Karpas-422 (cell line): ENCODE data around the gene PDPR. TPM values are rescaled to one million over a fixed set of nuclear protein-coding genes. Genes with fewer than 3 reads are reported as not detected.
A peak's percentile ranks its signal among the peaks of the same experiment; 100 is the strongest.
"Not testable (repeated sequence)": the region's sequence is repeated elsewhere in the genome, so short reads cannot be mapped to it uniquely, and the experiment has no call there.

Experiments used
- DNase-seq: peaks from one replicate; pipeline ENCODE4 v3.0.0-alpha.2; 2015
- H2AFZ ChIP-seq: fragments of 200-600 bp; sonication (generic); 2 replicates; pipeline ENCODE4 v1.6.1; 2014; ENCODE audit warnings: antibody characterized with exemption, low read length, mixed read lengths
- H3K27ac ChIP-seq: fragments of 200-600 bp; sonication (generic); 2 replicates; pipeline ENCODE4 v1.5.1; 2014; ENCODE audit warnings: mild to moderate bottlenecking, low read length, moderate library complexity
- H3K27me3 ChIP-seq: fragments of 200-600 bp; sonication (generic); 2 replicates; pipeline ENCODE4 v1.6.1; 2014; ENCODE audit warnings: low read length, mixed read lengths
- H3K36me3 ChIP-seq: fragments of 200-600 bp; sonication (generic); 2 replicates; pipeline ENCODE4 v1.6.1; 2014; ENCODE audit warnings: low read length, mixed read lengths; ENCODE audit not compliant: insufficient read depth
- H3K4me1 ChIP-seq: fragments of 200-600 bp; sonication (generic); 2 replicates; pipeline ENCODE4 v1.6.1; 2014; ENCODE audit warnings: mild to moderate bottlenecking, low read length, mixed read lengths
- H3K4me2 ChIP-seq: fragments of 200-600 bp; sonication (generic); 2 replicates; pipeline ENCODE4 v1.6.1; 2014; ENCODE audit warnings: low read length, low read depth, mild to moderate bottlenecking; ENCODE audit not compliant: poor library complexity, severe bottlenecking
- H3K4me3 ChIP-seq: fragments of 200-600 bp; sonication (generic); 2 replicates; pipeline ENCODE4 v1.5.1; 2014; ENCODE audit warnings: mild to moderate bottlenecking, antibody characterized with exemption, low read length, mixed read lengths
- H3K79me2 ChIP-seq: fragments of 200-600 bp; sonication (generic); 2 replicates; pipeline ENCODE4 v1.6.1; 2014; ENCODE audit warnings: mild to moderate bottlenecking, low read length, mixed read lengths
- H3K9ac ChIP-seq: fragments of 200-600 bp; sonication (generic); 2 replicates; pipeline ENCODE4 v1.6.0; 2014; ENCODE audit warnings: low read length
- H3K9me2 ChIP-seq: fragments of 200-600 bp; sonication (generic), shearing (Covaris generic); replicated peaks from 2 replicates; pipeline ENCODE4 v1.6.0; 2014; ENCODE audit warnings: mild to moderate bottlenecking, low read length, moderate library complexity; ENCODE audit not compliant: insufficient read depth
- H3K9me3 ChIP-seq: fragments of 300-700, 200-600 bp; sonication (generic); 2 replicates; pipeline ENCODE4 v1.6.1; 2014; ENCODE audit warnings: low read length, mixed read lengths
- H4K20me1 ChIP-seq: fragments of 200-600 bp; sonication (generic); 2 replicates; pipeline ENCODE4 v1.6.1; 2014; ENCODE audit warnings: mild to moderate bottlenecking, antibody characterized with exemption, low read length, low read depth; ENCODE audit not compliant: insufficient read depth
- total RNA-seq: library from RNA; depleted of rRNA; stranded (reverse); fragments of >200 nt; shearing (Covaris generic); gene quantifications from 2 replicates; pipeline ENCODE4 v1.2.3, GENCODE V29; 2014; ENCODE audit warnings: low replicate concordance; rRNA removed

PDPR gene
- 14.7 and 16.3 TPM in 2 replicates for total RNA-seq

GRCh38 chr16:70113982-70114826, at the start of gene PDPR:
PDPR (plus strand) TSS chr16:70114332; CDS start chr16:70120493, 6,161 bp downstream.
- not testable (repeated sequence) for H3K9me3 ChIP-seq, H3K9me2 ChIP-seq, H4K20me1 ChIP-seq, H3K4me1 ChIP-seq, H3K27me3 ChIP-seq, H3K36me3 ChIP-seq, H3K27ac ChIP-seq
- Histone ChIP-seq H3K4me2 (peak within 1 kb of the TSS; percentile 82), H3K4me3 (peak within 1 kb of the TSS; percentile 95), H2AFZ (peak within 1 kb of the TSS; percentile 75; the same call in 1 of the 2 replicates), H3K79me2 (peaks cover 34% of the 10 kb centered on the region), H3K9ac (peak within 1 kb of the TSS; percentile 88)
- peak; percentile 97 for DNase-seq

GRCh38 chr16:70064841-70065370, 49.2 kb upstream of the PDPR start:
- H3K27ac ChIP-seq, result not testable (repeated sequence)

GRCh38 chr16:70065376-70065745, 48.8 kb upstream of the PDPR start:
- H3K4me3 ChIP-seq, result peak overlapping the region; percentile 72
- H3K4me1 ChIP-seq, result peaks cover 30% of the 10 kb centered on the region
- H3K27me3 ChIP-seq, H3K36me3 ChIP-seq, H4K20me1 ChIP-seq, H3K27ac ChIP-seq, H3K9me3 ChIP-seq, DNase-seq, H3K9me2 ChIP-seq: not testable (repeated sequence)
- peak overlapping the region; percentile 75; the same call in 1 of the 2 replicates for H2AFZ ChIP-seq
- H3K9ac ChIP-seq, result peak overlapping the region; percentile 69
- peaks cover 16% of the 10 kb centered on the region; the same call in 1 of the 2 replicates for H3K79me2 ChIP-seq
- peak overlapping the region; percentile 73 for H3K4me2 ChIP-seq

More at GRCh38 chr16:70064841-70065370, 49.2 kb upstream of the PDPR start:
- not testable (repeated sequence) for H3K9me2 ChIP-seq, H4K20me1 ChIP-seq, H3K9me3 ChIP-seq, H3K27me3 ChIP-seq, H3K36me3 ChIP-seq, H2AFZ ChIP-seq
- peak; percentile 63 for DNase-seq
- peak overlapping the region; percentile 69 for H3K9ac ChIP-seq
- peak overlapping the region; percentile 73 for H3K4me2 ChIP-seq
- peaks cover 16% of the 10 kb centered on the region; the same call in 1 of the 2 replicates for H3K79me2 ChIP-seq
- peak overlapping the region; percentile 72 for H3K4me3 ChIP-seq
- H3K4me1 ChIP-seq, result peaks cover 30% of the 10 kb centered on the region

GRCh38 chr16:70065746-70066658, 48.1 kb upstream of the PDPR start:
- H3K79me2 ChIP-seq, result peaks cover 12% of the 10 kb centered on the region; the same call in 1 of the 2 replicates
- H2AFZ ChIP-seq, result peak overlapping the region; percentile 75
- not testable (repeated sequence) for H4K20me1 ChIP-seq, H3K36me3 ChIP-seq, H3K27me3 ChIP-seq, H3K27ac ChIP-seq, H3K9me3 ChIP-seq, H3K9me2 ChIP-seq
- peak overlapping the region; percentile 72 for H3K4me3 ChIP-seq
- peaks cover 30% of the 10 kb centered on the region for H3K4me1 ChIP-seq
- DNase-seq, result peak; percentile 94
- peak overlapping the region; percentile 73 for H3K4me2 ChIP-seq
- H3K9ac ChIP-seq, result peak overlapping the region; percentile 69

- H4K20me1 ChIP-seq, H3K9ac ChIP-seq, H3K36me3 ChIP-seq, H3K27me3 ChIP-seq, H3K9me3 ChIP-seq, H3K27ac ChIP-seq, DNase-seq, H2AFZ ChIP-seq, H3K9me2 ChIP-seq, H3K79me2 ChIP-seq: not testable (repeated sequence)
- peak overlapping the region; percentile 49; the same call in 1 of the 2 replicates for H3K4me3 ChIP-seq
- peaks cover 27% of the 10 kb centered on the region for H3K4me1 ChIP-seq
- peak overlapping the region; percentile 73 for H3K4me2 ChIP-seq
These were observed 47.4 kb upstream of the PDPR start for GRCh38 chr16:70066751-70067150.

GRCh38 chr16:70079081-70079480, 35.1 kb upstream of the PDPR start:
- H3K4me1 ChIP-seq, H3K4me3 ChIP-seq, DNase-seq, H3K36me3 ChIP-seq, H3K9ac ChIP-seq, H3K9me3 ChIP-seq, H2AFZ ChIP-seq, H3K4me2 ChIP-seq, H3K79me2 ChIP-seq, H3K27ac ChIP-seq, H4K20me1 ChIP-seq, H3K27me3 ChIP-seq, H3K9me2 ChIP-seq: not testable (repeated sequence)

- not testable (repeated sequence) for H3K9me2 ChIP-seq, H3K27me3 ChIP-seq, H3K4me2 ChIP-seq, H2AFZ ChIP-seq, H4K20me1 ChIP-seq, DNase-seq, H3K9me3 ChIP-seq, H3K27ac ChIP-seq, H3K36me3 ChIP-seq, H3K4me1 ChIP-seq, H3K79me2 ChIP-seq, H3K4me3 ChIP-seq, H3K9ac ChIP-seq
These were observed 32.9 kb upstream of the PDPR start for GRCh38 chr16:70081219-70081618.

- not testable (repeated sequence) for H3K9me2 ChIP-seq, H3K9me3 ChIP-seq, H3K4me1 ChIP-seq, H3K4me3 ChIP-seq, H4K20me1 ChIP-seq, H3K27me3 ChIP-seq, DNase-seq, H2AFZ ChIP-seq, H3K9ac ChIP-seq, H3K4me2 ChIP-seq, H3K27ac ChIP-seq, H3K36me3 ChIP-seq, H3K79me2 ChIP-seq
These were observed 30.2 kb upstream of the PDPR start for GRCh38 chr16:70083931-70084330.
